ENCODE data around the gene GBX2.
"Not testable (repeated sequence)": the region's sequence is repeated elsewhere in the genome, so short reads cannot be mapped to it uniquely, and the experiment has no call there.

Gene GBX2

GRCh38 chr2:236157815-236158498, 10.2 kb downstream of the GBX2 start:
- Histone ChIP-seq H3K9me3 (ENCODE audit: insufficient read depth, low read depth, low read length) (peaks cover 8% of the 10 kb centered on the region), H3K36me3 (ENCODE audit: insufficient read depth, low read depth, low read length) (no peaks in the 10 kb centered on the region), H3K27me3 (ENCODE audit: insufficient read depth, low read length) (peaks cover 90% of the 10 kb centered on the region), H3K27ac (ENCODE audit: low read length) (no peak overlapping the region), H3K4me1 (ENCODE audit: insufficient read depth, low read length) (peaks cover 23% of the 10 kb centered on the region; the same call in 1 of the 2 replicates), H3K9ac (ENCODE audit: low read depth, low read length) (no peak overlapping the region), H3K4me3 (ENCODE audit: low read length) (no peak overlapping the region)

- Histone ChIP-seq H3K4me3 (ENCODE audit: low read length) (no peak overlapping the region), H3K27ac (ENCODE audit: low read length) (no peak overlapping the region), H3K9me3 (ENCODE audit: insufficient read depth, low read depth, low read length) (peaks cover 6% of the 10 kb centered on the region), H3K27me3 (ENCODE audit: insufficient read depth, low read length) (peaks cover 84% of the 10 kb centered on the region), H3K4me1 (ENCODE audit: insufficient read depth, low read length) (peaks cover 20% of the 10 kb centered on the region; the same call in 1 of the 2 replicates), H3K9ac (ENCODE audit: low read depth, low read length) (no peak overlapping the region), H3K36me3 (ENCODE audit: insufficient read depth, low read depth, low read length) (no peaks in the 10 kb centered on the region)
Observed at GRCh38 chr2:236157366-236157765, 10.8 kb downstream of the GBX2 start.

GRCh38 chr2:236156860-236157194, 11.4 kb downstream of the GBX2 start:
- H3K4me1 ChIP-seq (ENCODE audit: insufficient read depth, low read length): peaks cover 15% of the 10 kb centered on the region; the same call in 1 of the 2 replicates
- peaks cover 79% of the 10 kb centered on the region for H3K27me3 ChIP-seq (ENCODE audit: insufficient read depth, low read length)
- peaks cover 6% of the 10 kb centered on the region for H3K9me3 ChIP-seq (ENCODE audit: insufficient read depth, low read depth, low read length)
- no peak overlapping the region for H3K27ac ChIP-seq (ENCODE audit: low read length)
- no peaks in the 10 kb centered on the region for H3K36me3 ChIP-seq (ENCODE audit: insufficient read depth, low read depth, low read length)
- H3K9ac ChIP-seq (ENCODE audit: low read depth, low read length): no peak overlapping the region
- H3K4me3 ChIP-seq (ENCODE audit: low read length): no peak overlapping the region

- Histone ChIP-seq H3K4me1 (ENCODE audit: insufficient read depth, low read length) (peaks cover 14% of the 10 kb centered on the region; the same call in 1 of the 2 replicates), H3K27me3 (ENCODE audit: insufficient read depth, low read length) (peaks cover 73% of the 10 kb centered on the region), H3K36me3 (ENCODE audit: insufficient read depth, low read depth, low read length) (no peaks in the 10 kb centered on the region), H3K4me3 (ENCODE audit: low read length) (no peak overlapping the region), H3K9ac (ENCODE audit: low read depth, low read length) (no peak overlapping the region), H3K27ac (ENCODE audit: low read length) (no peak overlapping the region), H3K9me3 (ENCODE audit: insufficient read depth, low read depth, low read length) (peaks cover 6% of the 10 kb centered on the region)
Observed at GRCh38 chr2:236156095-236156859, 11.9 kb downstream of the GBX2 start.

GRCh38 chr2:236155406-236155805, 12.8 kb downstream of the GBX2 start:
- H3K4me1 ChIP-seq (ENCODE audit: insufficient read depth, low read length): peaks cover 9% of the 10 kb centered on the region; the same call in 1 of the 2 replicates

GRCh38 chr2:236146436-236146835, 21.8 kb downstream of the GBX2 start:
- Histone ChIP-seq H3K27me3 (ENCODE audit: insufficient read depth, low read length) (peaks cover 8% of the 10 kb centered on the region; the same call in 1 of the 2 replicates), H3K36me3 (ENCODE audit: insufficient read depth, low read depth, low read length) (no peaks in the 10 kb centered on the region), H3K9me3 (ENCODE audit: insufficient read depth, low read depth, low read length) (no peaks in the 10 kb centered on the region), H3K4me1 (ENCODE audit: insufficient read depth, low read length) (peaks cover 7% of the 10 kb centered on the region; the same call in 1 of the 2 replicates), H3K9ac (ENCODE audit: low read depth, low read length) (no peak overlapping the region), H3K27ac (ENCODE audit: low read length) (no peak overlapping the region), H3K4me3 (ENCODE audit: low read length) (no peak overlapping the region)

More at GRCh38 chr2:236155406-236155805, 12.8 kb downstream of the GBX2 start:
- H3K36me3 ChIP-seq (ENCODE audit: insufficient read depth, low read depth, low read length): no peaks in the 10 kb centered on the region
- H3K27me3 ChIP-seq (ENCODE audit: insufficient read depth, low read length): peaks cover 65% of the 10 kb centered on the region
- no peak overlapping the region for H3K4me3 ChIP-seq (ENCODE audit: low read length)
- no peak overlapping the region for H3K27ac ChIP-seq (ENCODE audit: low read length)
- peaks cover 6% of the 10 kb centered on the region for H3K9me3 ChIP-seq (ENCODE audit: insufficient read depth, low read depth, low read length)
- H3K9ac ChIP-seq (ENCODE audit: low read depth, low read length): no peak overlapping the region

GRCh38 chr2:236143811-236144210, 24.4 kb downstream of the GBX2 start:
- Histone ChIP-seq H3K4me1 (ENCODE audit: insufficient read depth, low read length) (peaks cover 7% of the 10 kb centered on the region; the same call in 1 of the 2 replicates), H3K27ac (ENCODE audit: low read length) (no peak overlapping the region), H3K9ac (ENCODE audit: low read depth, low read length) (no peak overlapping the region), H3K9me3 (ENCODE audit: insufficient read depth, low read depth, low read length) (no peaks in the 10 kb centered on the region), H3K27me3 (ENCODE audit: insufficient read depth, low read length) (peaks cover 8% of the 10 kb centered on the region; the same call in 1 of the 2 replicates), H3K36me3 (ENCODE audit: insufficient read depth, low read depth, low read length) (no peaks in the 10 kb centered on the region), H3K4me3 (ENCODE audit: low read length) (no peak overlapping the region)

- not testable (repeated sequence) for H3K4me1 ChIP-seq (ENCODE audit: insufficient read depth, low read length); H3K27ac ChIP-seq (ENCODE audit: low read length); H3K27me3 ChIP-seq (ENCODE audit: insufficient read depth, low read length); H3K36me3 ChIP-seq (ENCODE audit: insufficient read depth, low read depth, low read length); H3K9me3 ChIP-seq (ENCODE audit: insufficient read depth, low read depth, low read length); H3K4me3 ChIP-seq (ENCODE audit: low read length); H3K9ac ChIP-seq (ENCODE audit: low read depth, low read length)
Observed at GRCh38 chr2:236141616-236142015, 26.6 kb downstream of the GBX2 start.

GRCh38 chr2:236137066-236137465, 31.1 kb downstream of the GBX2 start:
- Histone ChIP-seq H3K9ac (ENCODE audit: low read depth, low read length) (no peak overlapping the region), H3K36me3 (ENCODE audit: insufficient read depth, low read depth, low read length) (no peaks in the 10 kb centered on the region), H3K9me3 (ENCODE audit: insufficient read depth, low read depth, low read length) (no peaks in the 10 kb centered on the region), H3K27ac (ENCODE audit: low read length) (no peak overlapping the region), H3K4me3 (ENCODE audit: low read length) (no peak overlapping the region), H3K4me1 (ENCODE audit: insufficient read depth, low read length) (no peaks in the 10 kb centered on the region), H3K27me3 (ENCODE audit: insufficient read depth, low read length) (no peaks in the 10 kb centered on the region)

GRCh38 chr2:236136538-236136937, 31.6 kb downstream of the GBX2 start:
- no peaks in the 10 kb centered on the region for H3K27me3 ChIP-seq (ENCODE audit: insufficient read depth, low read length)
- no peak overlapping the region for H3K9ac ChIP-seq (ENCODE audit: low read depth, low read length)
- H3K27ac ChIP-seq (ENCODE audit: low read length): no peak overlapping the region
- H3K36me3 ChIP-seq (ENCODE audit: insufficient read depth, low read depth, low read length): no peaks in the 10 kb centered on the region
- H3K9me3 ChIP-seq (ENCODE audit: insufficient read depth, low read depth, low read length): no peaks in the 10 kb centered on the region
- no peaks in the 10 kb centered on the region for H3K4me1 ChIP-seq (ENCODE audit: insufficient read depth, low read length)
- H3K4me3 ChIP-seq (ENCODE audit: low read length): no peak overlapping the region

GRCh38 chr2:236133410-236134012, 34.7 kb downstream of the GBX2 start:
- Histone ChIP-seq H3K4me1 (ENCODE audit: insufficient read depth, low read length) (no peaks in the 10 kb centered on the region; the same call in 1 of the 2 replicates), H3K9me3 (ENCODE audit: insufficient read depth, low read depth, low read length) (no peaks in the 10 kb centered on the region), H3K27ac (ENCODE audit: low read length) (no peak overlapping the region), H3K9ac (ENCODE audit: low read depth, low read length) (no peak overlapping the region), H3K36me3 (ENCODE audit: insufficient read depth, low read depth, low read length) (no peaks in the 10 kb centered on the region), H3K4me3 (ENCODE audit: low read length) (no peak overlapping the region), H3K27me3 (ENCODE audit: insufficient read depth, low read length) (no peaks in the 10 kb centered on the region)

All from iPS-20b (cell line).